Stimulated activated CD8-positive, alpha-beta memory T cell treated with anti-CD3 and anti-CD28 coated beads, Interleukin-7, amount 100 ng/mL, for 1 hour (primary cell): ENCODE data around the gene CCDC50.

Source experiments
- DNase-seq, 2 donors: peaks; one replicate each; pipeline ENCODE4 v3.0.0-alpha.2; 2020; ENCODE audit warnings: low read depth in 2 of 2

The CCDC50 gene

DNA sequence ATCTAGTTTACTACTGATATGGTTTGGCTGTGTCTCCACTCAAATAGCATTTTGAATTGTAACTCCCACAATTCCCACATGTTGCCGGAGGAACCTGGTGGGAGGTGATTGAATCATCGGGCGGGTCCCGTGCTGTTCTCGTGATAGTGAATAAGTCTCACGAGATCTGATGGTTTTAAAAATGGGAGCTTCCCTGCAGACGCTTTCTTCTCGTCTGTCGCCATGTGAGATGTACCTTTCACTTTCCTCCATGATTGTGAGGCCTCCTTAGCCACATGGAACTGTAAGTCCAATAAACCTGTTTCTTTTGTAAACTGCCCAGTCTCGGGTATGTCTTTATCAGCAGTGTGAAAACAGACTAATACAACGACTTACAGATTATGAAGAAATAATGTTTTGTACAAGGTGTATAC, 96.1 kb downstream of the CCDC50 start:
- no peak for DNase-seq

GRCh38 chr3:191426311-191426710, 97.1 kb downstream of the CCDC50 start:
- no peak for DNase-seq

DNA sequence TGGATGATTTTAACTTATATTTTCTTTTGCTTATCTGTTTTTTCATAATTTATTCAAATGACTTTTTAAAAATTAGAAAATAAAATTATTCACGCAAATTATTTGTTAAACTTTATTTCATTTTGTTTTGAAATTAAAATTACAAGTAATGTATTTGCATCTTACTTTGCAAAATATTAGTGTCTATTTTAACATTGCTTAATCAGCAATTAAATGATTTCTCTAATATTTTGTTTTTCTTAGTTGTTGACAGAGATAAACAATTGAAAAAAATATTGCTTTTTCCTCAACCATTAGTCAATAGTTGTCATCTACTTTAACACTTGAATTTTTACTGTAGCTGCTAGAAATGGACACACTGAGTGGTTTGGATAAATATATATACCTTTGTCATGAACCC, 99.0 kb downstream of the CCDC50 start:
- DNase-seq: no peak

- no peak for DNase-seq
These were observed 100.9 kb downstream of the CCDC50 start for GRCh38 chr3:191430103-191430502.

GRCh38 chr3:191431160-191431822, 102.1 kb downstream of the CCDC50 start:
- no peak for DNase-seq

GRCh38 chr3:191432162-191432561, 103.0 kb downstream of the CCDC50 start:
- no peak for DNase-seq

DNA sequence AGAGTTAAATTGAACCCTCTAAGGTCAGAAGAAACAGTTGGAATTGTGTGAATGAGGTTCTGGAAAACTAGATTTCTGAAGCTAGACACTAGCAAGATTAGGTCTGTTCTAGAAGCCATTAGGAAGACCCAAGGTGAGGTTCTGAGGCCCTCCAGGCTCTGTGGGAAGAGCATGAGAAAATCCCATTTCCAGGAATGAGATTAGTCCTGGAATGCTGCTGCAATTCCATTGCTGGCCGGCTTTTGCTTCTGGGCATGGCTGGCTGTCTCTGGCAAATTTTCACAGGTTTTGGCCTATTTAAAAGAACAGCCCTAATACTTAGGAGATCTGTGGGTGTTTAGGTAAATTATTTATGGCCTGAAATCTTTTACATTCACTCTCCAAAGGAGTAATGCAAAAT, 104.8 kb downstream of the CCDC50 start:
- no peak for DNase-seq

GRCh38 chr3:191435981-191436380, 106.8 kb downstream of the CCDC50 start:
- no peak for DNase-seq

DNA sequence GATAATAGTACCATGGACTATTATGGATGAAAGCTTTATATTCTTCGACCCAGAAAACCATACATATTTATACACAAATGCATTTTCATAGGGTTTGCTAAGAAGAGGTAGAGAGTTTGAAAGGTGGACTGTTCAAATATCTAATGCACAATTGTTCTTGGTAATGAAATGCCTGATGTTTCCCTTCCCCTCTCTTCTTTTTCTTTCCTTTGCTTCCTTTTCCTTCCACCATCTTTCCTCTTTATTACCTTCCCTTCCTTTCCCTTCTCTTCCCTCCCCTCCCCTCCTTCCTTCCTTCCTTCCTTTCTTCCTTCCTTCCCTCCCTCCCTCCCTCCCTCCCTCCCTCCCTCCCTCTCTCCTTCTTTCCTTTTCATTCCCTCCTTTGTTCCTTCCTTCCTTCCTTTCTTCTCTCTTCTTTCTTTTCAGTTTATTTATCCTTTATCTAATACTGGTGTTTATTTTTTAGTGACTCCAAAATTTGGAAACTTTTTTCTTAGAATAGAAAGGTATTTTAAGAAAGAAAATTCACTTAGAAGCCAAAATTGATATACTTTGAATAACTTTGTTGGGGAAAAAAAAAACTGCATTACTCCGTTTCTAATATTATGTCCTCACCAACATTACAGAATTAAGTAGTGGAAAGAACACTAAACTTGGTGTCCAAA, 109.1 kb downstream of the CCDC50 start:
- no peak for DNase-seq

- no peak for DNase-seq
These were observed 111.3 kb downstream of the CCDC50 start for GRCh38 chr3:191440532-191440931.

DNA sequence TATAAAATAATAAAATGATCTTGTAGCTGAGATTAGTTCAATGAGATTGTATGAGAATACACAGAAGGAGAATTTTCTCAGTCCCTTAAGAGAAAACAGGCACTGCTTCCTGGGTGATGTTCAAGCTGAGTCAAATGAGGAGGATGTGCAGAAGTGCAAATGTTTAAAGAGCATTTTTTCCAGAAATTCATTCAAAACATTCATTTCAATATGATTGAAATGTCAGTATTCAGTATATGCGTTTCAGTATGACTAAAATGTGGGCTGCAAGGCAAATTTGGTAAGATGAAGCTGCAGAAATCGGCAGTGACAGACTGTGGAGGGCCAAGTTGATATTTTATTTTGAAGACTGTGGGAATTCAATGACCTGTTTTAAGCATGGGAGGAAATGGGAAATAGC, 112.5 kb downstream of the CCDC50 start:
- DNase-seq: no peak

DNA sequence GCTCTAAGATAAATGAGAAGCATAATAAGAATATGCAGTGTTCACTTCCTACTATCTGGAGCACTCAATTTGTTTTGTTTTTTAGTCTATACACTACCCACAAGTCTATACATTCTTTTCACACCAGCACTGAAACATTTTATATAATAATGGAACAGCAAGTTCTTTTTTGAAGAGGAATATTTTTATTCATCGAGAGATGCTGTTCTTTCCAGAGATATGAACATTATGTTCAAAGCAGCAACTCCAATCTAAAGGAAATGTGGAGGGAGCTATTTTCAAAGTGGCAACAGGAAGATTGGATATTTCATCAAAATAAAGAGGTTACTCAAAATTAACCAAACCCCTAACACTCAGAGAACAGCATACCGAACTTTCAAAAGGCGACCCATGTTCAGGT, 115.4 kb downstream of the CCDC50 start:
- DNase-seq: no peak
